ENCODE measurements around the gene TIMM13.

DNA sequence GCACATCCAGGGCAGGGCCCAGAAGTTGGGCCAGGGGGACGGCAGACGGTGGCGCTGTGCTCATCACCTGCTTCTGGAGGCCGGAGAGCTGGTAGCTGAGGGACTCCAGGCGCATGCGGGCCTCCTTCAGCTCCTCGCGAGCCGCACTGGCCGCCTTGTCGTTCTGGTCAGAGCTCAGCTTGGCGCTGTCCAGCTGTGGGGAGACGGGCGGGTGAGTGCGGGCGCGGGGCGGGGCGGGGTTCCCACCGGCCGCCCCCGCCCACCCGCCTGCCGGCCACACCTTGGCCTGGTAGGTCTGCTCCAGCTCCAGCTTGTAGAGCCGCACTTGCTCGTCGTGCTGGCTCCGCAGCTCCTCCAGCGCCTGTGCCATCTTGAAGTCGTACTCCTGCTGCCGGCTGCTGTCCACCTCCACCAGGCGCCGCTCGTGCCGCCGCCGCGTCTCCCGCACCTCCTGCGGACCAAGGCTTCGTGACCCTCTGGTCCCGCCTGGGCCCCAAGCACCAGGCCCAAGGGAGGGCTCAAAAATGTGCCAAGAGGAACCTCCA lies 7.4 kb upstream of the TIMM13 start:
- TF ChIP-seq, protein P1, sequence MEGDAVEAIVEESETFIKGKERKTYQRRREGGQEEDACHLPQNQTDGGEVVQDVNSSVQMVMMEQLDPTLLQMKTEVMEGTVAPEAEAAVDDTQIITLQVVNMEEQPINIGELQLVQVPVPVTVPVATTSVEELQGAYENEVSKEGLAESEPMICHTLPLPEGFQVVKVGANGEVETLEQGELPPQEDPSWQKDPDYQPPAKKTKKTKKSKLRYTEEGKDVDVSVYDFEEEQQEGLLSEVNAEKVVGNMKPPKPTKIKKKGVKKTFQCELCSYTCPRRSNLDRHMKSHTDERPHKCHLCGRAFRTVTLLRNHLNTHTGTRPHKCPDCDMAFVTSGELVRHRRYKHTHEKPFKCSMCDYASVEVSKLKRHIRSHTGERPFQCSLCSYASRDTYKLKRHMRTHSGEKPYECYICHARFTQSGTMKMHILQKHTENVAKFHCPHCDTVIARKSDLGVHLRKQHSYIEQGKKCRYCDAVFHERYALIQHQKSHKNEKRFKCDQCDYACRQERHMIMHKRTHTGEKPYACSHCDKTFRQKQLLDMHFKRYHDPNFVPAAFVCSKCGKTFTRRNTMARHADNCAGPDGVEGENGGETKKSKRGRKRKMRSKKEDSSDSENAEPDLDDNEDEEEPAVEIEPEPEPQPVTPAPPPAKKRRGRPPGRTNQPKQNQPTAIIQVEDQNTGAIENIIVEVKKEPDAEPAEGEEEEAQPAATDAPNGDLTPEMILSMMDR (IDR thresholded peaks at IDR 0.05; ENCODE audit: low read depth, low read length, poor library complexity, severe bottlenecking), result no peak
- TF ChIP-seq EZH2phosphoT487 (IDR thresholded peaks at IDR 0.05; ENCODE audit: borderline replicate concordance, low read length), result no peak

Measured in DOHH2 (cell line).